Erythroblast (primary cell): ENCODE data around the gene MOCS3.
A peak's percentile ranks its signal among the peaks of the same experiment; 100 is the strongest.
"Not testable (repeated sequence)": the region's sequence is repeated elsewhere in the genome, so short reads cannot be mapped to it uniquely, and the experiment has no call there.

Experiments
- DNase-seq, 2 experiments: peaks; one replicate each; lab custom pipeline; 2025; lab: John Stamatoyannopoulos, UW
- GATA1 ChIP-seq: IDR thresholded peaks from 2 replicates; pipeline ENCODE4 v1.6.1; 2011; ENCODE audit warnings: low read depth, mild to moderate bottlenecking, control low read depth, low read length, moderate library complexity
- POLR2A ChIP-seq: IDR thresholded peaks from 2 replicates; pipeline ENCODE4 v1.6.1; 2011; ENCODE audit warnings: mild to moderate bottlenecking, low read length

The MOCS3 gene

DNA sequence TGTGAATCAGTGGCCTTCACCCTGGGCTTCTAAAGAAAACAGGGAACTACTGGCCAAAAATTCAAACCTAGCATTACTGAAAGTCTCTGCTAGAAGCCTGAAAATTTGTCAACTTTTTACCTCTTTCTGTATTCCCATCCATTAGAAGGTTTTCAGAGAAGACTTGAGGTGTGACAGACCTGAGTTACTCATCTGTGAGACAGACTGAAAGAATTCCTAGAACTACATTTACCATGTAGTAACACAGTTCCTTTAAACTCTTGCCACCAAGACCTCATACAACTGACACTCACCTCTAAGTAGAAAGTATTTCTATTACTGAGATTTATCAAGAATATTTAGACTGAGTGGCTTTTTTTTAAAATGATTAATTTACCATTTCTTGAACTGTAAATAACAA, 4.8 kb upstream of the MOCS3 start:
- DNase-seq = no peak
- no peak for TF ChIP-seq POLR2A
- TF ChIP-seq GATA1 = no peak

DNA sequence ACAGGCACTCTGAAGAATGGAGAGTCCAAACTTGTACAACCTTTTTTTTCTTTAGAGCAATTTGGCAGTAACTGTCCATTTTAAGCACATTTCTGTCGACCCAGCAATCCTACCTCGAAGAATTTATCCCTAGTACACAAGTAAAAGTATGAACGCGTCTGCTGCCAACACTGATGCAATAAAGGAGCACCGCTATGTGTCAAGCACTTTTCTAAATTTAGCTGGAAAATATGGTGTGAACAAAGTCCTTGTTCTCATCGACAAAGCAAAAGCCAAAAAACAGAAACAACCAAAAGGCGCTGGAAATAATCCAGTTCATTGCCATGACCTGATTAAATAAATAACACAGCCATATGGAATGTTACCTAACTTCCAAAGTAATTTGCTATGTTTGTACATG, 1.3 kb upstream of the MOCS3 start:
- TF ChIP-seq GATA1 (no peak), POLR2A (no peak)
- DNase-seq = peak; percentile 27 to 57

DNA sequence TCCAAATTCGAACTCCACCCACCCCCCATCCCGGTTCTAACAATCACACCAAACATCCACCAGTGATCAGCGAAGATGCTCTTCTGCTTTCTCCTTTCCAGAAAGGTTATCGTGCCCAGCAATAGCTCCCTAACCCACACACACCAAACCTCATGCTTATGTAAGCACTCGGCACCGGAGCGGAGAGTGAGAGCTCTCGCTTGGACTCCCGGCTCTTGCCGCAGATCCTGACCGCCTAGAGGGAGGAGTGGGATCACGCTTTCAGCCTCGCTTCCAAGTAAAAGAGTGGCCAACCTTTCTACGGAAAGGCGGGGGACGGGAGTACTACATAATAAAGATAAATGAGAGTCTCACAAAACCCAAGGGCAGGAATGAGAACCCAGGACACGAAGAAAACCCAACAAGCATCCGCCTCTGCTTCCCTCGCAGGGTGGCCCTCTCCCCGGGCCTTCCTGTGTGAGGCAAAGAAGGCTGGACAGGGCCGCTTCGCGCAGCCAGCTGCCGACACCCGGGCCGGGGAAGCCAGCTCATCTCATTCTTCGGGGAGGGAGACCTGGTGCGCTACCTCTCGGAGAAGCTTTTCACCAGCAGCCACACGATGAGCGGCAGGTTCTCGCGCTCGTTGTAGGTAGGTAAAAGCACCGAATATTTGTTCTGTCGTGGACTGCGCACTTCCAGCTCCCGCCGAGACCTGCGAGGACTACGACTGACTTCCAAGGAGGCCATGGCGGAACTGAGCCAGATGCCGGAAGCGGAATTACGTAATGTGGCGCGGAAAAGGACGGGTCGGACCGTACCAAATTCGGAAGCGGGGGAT, 612 bp upstream of the MOCS3 start, which contains the start of gene DPM1:
Gene DPM1 (minus strand): TSS at position 735 of the 817 bp plus-strand sequence. CDS start 9 bp downstream, at position 726.
- DNase-seq = peak; percentile 78 to 97
- peak; percentile 98 for TF ChIP-seq POLR2A
- TF ChIP-seq GATA1 = no peak

DNA sequence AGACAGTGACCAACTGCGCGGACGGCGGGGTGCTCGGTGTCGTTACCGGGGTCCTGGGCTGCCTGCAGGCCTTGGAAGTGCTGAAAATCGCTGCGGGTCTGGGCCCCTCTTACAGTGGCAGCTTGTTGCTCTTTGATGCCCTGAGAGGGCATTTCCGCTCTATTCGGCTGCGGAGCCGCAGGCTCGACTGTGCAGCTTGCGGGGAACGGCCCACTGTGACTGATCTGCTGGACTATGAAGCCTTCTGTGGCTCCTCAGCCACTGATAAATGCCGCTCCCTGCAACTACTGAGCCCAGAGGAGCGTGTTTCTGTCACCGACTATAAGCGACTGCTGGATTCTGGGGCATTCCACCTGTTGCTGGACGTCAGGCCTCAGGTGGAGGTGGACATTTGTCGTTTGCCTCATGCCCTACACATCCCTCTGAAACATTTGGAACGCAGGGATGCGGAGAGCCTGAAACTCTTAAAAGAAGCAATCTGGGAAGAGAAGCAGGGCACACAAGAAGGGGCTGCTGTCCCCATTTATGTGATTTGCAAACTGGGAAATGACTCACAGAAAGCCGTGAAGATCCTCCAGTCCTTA, 1.0 kb downstream of the MOCS3 start:
- no peak for DNase-seq
- TF ChIP-seq GATA1 (no peak), POLR2A (no peak)

DNA sequence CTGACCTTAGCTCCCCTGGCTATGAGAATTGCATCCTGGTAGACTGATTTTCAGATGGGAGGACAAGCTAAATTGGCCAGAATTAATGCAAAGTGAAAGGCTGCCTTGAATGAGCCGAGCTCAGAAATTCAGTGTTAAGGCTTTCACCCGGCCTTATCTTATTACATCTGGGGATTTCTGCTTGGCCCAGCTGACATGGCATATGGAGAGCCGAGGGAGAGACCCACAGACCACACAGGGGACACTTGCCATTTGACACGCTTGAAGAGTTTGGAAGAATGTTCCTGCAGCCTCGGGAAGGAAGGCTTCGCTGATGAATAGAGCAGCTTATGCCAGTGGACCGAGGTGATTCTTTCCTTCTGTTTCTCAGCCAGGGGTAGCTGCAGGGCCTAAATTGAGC, 9.0 kb downstream of the MOCS3 start:
- no peak for DNase-seq
- TF ChIP-seq POLR2A (no peak), GATA1 (no peak)

DNA sequence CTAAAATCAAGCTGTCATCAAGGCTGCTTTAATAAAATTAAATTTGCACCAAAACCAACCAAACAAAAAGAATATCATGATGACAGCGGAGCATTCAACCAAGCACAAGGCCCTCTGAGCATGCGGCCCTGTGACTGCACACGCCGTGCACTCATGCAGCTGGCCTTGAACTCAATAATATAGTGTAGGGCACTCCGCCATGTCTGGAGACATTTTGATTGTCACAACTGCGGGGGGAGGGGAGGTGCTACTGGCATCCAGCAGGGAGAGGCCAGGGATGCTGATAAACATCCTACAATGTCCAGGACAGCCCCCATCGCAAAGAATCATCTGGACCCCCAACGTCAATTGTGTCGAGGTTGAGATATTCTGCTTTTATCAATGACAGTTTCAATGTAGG, 9.7 kb downstream of the MOCS3 start:
- DNase-seq = no peak
- no peak for TF ChIP-seq GATA1
- TF ChIP-seq POLR2A = no peak

DNA sequence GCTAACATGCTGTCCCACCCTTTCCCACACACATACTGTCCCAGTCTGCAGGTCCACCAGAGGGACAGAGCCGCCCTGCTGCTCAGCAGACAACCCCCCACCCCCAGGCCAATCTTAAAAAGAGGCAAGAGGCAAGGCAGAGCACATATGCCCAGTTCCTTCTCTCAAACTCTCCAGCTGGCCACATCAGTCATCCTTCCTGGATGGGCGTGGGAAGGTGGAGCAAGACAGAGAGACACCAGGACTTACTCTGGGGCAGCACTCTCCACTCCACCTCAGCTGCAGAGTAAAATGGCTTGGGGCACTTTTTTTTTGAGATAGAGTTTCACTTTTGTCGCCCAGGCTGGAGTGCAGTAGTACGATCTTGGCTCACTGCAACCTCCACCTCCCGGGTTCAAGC, 10.8 kb downstream of the MOCS3 start:
- no peak for DNase-seq
- TF ChIP-seq GATA1 (no peak), POLR2A (no peak)

DNA sequence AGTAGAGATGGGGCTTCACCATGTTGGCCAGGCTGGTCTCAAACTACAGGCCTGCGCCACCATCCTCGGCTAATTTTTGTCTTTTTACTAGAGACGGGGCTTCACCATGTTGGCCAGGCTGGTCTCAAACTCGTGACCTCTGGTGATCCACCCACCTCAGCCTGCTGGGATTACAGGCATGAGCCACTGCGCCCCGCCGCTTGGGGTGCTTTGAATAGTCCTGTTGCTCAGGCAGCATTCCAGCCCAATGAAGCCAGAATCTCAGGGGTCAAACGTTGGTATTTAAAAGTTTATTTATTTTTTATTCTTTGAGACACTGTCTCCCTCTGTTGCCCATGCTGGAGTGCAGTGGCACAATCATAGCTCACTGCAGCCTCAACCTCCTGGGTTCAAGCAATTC, 11.3 kb downstream of the MOCS3 start:
- DNase-seq = no peak
- TF ChIP-seq GATA1 (no peak), POLR2A (no peak)

DNA sequence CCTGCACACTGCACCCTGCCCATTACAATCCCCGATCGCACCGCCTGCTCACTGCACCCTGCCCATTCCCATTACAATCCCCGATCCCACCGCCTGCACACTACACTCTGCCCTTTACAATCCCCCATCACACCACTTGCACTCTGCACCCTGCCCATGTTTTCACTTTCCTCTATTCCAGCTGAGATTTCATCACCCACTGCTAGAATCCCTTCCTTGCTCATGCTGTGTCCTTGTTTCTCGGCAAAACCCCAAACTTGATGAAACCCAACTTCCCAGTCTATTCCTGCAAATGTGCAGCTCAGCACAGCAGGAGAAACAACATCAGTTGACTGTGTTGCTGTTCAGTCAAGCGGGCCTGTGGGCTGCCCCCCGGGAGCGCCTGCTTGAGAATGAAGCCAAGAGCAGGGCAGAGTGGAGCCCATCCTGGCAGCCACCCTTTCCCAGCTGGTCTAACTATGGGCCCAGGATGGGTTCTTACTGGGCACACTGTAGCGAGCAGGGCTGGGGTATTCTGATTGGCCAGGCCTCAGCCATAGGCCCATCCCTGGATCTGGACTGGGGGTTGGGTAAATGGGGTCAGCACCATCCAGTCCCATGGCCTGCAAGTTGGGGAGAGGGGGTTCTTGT, 17.2 kb downstream of the MOCS3 start:
- TF ChIP-seq GATA1 (no peak), POLR2A (no peak)
- no peak for DNase-seq

DNA sequence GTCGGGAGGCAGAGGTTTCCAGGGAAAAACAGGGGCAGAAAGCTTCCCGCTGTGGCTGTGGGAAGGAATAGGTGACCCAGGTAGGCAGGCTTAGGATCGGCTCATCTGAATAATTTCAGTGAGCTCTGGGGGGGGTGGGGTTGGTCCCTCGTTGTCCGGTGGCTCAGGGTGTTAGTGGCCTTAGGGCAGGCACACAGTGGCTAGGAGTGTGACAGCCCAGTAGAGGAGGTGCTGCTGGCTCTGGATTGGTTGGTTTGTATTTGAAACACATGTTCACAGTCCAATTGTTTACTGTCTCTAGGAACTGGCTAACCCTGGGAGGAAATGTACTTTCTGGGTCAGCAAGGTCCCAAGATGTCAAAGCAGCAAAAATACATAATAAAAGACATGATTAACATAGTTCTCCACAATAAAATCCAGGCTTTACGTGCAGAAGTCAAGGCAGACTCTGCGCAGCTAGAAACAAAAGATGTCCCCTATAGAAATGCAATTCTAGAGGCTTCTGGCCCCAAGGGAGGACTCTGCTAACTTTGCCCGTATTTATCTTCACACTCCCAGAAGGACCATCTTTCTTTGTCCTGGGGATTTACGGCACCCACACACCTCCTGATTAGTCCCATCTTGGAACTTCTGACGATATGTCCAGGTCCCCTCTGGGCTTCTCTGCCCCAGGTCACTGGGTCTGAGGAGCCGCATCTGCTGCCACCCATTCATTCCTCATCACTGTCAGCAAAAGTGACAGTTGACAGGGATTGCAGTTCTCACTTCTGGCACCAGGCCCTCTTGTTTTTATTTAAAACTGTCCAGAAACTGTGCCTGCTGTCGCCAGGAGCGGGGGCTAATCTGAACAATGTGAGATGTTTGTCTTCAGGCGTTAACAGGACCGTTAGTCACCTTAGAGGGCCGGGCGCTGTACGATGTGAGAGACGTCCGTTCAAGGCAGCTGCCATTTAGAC, 18.7 kb downstream of the MOCS3 start:
- DNase-seq = no peak
- TF ChIP-seq POLR2A (no peak), GATA1 (no peak)

DNA sequence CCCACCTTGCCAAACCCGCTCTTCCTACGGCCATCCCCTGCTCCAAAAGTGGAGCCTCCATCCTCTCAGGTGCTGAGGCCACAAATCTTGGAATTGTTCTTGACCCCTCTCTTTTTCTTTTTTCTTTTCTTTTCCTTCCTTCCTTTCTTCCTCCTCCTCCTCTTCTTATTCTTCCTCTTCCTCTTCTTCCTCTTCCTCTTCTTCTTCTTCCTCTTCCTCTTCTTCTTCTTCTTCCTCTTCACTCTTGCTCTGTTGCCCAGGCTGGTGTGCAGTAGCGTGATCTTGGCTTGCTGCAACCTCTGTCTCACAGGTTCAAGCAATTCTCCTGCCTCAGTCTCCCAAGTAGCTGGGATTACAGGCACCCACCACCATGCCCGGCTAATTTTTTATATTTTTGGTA, 19.9 kb downstream of the MOCS3 start:
- not testable (repeated sequence) for DNase-seq

DNA sequence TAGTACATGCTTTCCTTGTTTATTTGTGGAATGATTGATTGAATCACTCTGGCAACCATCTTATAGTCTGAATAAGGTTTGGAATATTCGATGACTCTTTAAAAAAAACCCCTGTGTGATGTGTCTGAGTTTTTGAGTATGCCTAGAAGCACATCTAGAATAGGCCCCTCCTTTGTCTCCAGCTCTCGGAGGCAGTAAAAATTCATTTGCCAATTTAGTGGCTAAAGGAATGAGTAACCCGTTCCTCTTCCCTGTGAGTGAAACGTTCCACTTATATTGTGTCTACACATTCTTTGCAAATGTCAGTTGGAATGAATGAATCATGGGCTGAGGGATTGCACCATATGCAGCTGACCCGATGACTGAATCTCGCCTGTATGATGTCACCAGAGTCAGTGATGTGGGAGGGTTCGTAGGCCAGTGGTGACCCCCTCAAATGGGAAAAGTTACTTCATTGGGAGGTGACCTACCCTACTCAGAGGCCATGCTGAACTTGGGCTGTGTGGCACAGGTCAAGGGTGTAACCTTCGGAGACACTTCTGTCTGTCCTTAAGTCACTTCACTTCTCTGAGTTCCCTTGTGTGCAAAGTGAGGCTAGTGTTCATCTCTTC, 21.6 kb downstream of the MOCS3 start:
- TF ChIP-seq GATA1 (no peak), POLR2A (no peak)
- peak in 1 of 2 experiments; percentile 17 for DNase-seq
